GM23338 (cell line): ENCODE results near the gene HYAL2.

Source experiments
- CREB1 ChIP-seq: fragments of 250-450 bp; sonication (Bioruptor Pico); IDR thresholded peaks from 2 replicates; pipeline ENCODE4 v1.5.0; 2020; ENCODE audit warnings: low read depth, mild to moderate bottlenecking, moderate library complexity
- CTCF ChIP-seq, 2 experiments: fragments of 200-600 bp in 1 of 2; sonication (generic) in 1 of 2; conservative IDR thresholded peaks; 2 replicates each; pipeline versions ENCODE4 v1.5.1 to v1.6.1; 2016 to 2017; ENCODE audit warnings: antibody characterized with exemption in 2 of 2, low read depth in 2 of 2, mild to moderate bottlenecking in 2 of 2, moderate library complexity in 1 of 2
- ETS1 ChIP-seq: IDR thresholded peaks from 2 replicates; pipeline ENCODE4 v1.6.1; 2016; ENCODE audit warnings: antibody characterized with exemption
- EZH2 ChIP-seq: fragments of 200-600 bp; sonication (generic); IDR thresholded peaks from one replicate; pipeline ENCODE4 v1.8.0; 2017; ENCODE audit warnings: antibody characterized with exemption, mild to moderate bottlenecking, low read depth; ENCODE audit not compliant: unreplicated experiment
- EZH2phosphoT487 ChIP-seq: fragments of 200-600 bp; sonication (generic); IDR thresholded peaks from one replicate; pipeline ENCODE4 v1.8.1; 2018; ENCODE audit warnings: antibody characterized with exemption; ENCODE audit not compliant: unreplicated experiment
- JUNB ChIP-seq: IDR thresholded peaks from one replicate; pipeline ENCODE4 v1.6.1; 2016; ENCODE audit warnings: antibody characterized with exemption; ENCODE audit not compliant: unreplicated experiment
- NANOG ChIP-seq: IDR thresholded peaks from 2 replicates; pipeline ENCODE4 v1.6.1; 2016; ENCODE audit warnings: antibody characterized with exemption, borderline replicate concordance
- POLR2AphosphoS5 ChIP-seq: IDR thresholded peaks from 2 replicates; pipeline ENCODE4 v1.6.1; 2016; ENCODE audit warnings: antibody characterized with exemption, low read depth
- REST ChIP-seq: IDR thresholded peaks from one replicate; pipeline ENCODE4 v1.6.1; 2018; ENCODE audit warnings: antibody characterized with exemption; ENCODE audit not compliant: unreplicated experiment
- STAT1 ChIP-seq: IDR thresholded peaks from one replicate; pipeline ENCODE4 v1.6.1; 2016; ENCODE audit warnings: antibody characterized with exemption; ENCODE audit not compliant: unreplicated experiment
- ZNF331 ChIP-seq: fragments of 250-450 bp; sonication (Bioruptor Pico); IDR thresholded peaks from 2 replicates; pipeline ENCODE4 v1.5.0; 2020; ENCODE audit warnings: low read depth, mild to moderate bottlenecking, moderate library complexity
- TF ChIP-seq, protein P1 (sequence below): fragments of 250-450 bp; sonication (Bioruptor Pico); IDR thresholded peaks from 2 replicates; pipeline ENCODE4 v1.5.0; 2020; ENCODE audit warnings: mild to moderate bottlenecking, moderate library complexity

DNA sequence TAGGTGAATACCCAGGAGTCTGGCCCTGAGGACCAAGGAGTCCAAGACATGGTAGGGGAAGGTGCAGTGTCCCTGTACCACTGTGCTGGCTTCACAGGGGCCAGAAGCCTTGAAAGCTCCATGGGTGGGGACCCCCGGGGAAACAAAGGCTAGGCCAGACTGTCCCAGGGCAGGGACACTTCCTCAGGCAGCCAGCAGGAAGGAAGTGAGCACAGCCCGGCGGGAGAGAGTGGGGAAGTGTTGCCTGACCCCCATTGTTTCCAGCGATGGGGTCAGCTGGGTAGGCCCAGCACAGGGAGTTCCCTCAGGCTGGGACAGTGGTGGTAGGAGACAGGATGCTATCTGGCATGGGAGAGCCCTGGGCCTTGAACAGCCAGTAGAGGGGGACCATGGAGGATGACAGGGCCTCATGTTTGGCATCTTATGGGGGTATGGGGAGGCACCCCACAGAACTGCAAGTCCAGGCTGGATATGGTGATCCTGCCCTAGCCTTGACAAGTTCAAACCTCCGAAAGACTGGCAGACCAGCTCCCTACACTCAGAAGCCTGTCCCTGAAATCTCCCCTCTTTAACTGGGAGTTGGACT lies 1.2 kb upstream of the HYAL2 start:
- no peak for TF ChIP-seq STAT1
- no peak for TF ChIP-seq CTCF (conservative IDR thresholded peaks at IDR 0.05; ENCODE audit: low read depth in 2 of 2)
- no peak for TF ChIP-seq POLR2AphosphoS5
- TF ChIP-seq EZH2phosphoT487, result no peak
- no peak for TF ChIP-seq EZH2
- TF ChIP-seq JUNB, result no peak
- no peak for TF ChIP-seq REST
- TF ChIP-seq, protein P1, sequence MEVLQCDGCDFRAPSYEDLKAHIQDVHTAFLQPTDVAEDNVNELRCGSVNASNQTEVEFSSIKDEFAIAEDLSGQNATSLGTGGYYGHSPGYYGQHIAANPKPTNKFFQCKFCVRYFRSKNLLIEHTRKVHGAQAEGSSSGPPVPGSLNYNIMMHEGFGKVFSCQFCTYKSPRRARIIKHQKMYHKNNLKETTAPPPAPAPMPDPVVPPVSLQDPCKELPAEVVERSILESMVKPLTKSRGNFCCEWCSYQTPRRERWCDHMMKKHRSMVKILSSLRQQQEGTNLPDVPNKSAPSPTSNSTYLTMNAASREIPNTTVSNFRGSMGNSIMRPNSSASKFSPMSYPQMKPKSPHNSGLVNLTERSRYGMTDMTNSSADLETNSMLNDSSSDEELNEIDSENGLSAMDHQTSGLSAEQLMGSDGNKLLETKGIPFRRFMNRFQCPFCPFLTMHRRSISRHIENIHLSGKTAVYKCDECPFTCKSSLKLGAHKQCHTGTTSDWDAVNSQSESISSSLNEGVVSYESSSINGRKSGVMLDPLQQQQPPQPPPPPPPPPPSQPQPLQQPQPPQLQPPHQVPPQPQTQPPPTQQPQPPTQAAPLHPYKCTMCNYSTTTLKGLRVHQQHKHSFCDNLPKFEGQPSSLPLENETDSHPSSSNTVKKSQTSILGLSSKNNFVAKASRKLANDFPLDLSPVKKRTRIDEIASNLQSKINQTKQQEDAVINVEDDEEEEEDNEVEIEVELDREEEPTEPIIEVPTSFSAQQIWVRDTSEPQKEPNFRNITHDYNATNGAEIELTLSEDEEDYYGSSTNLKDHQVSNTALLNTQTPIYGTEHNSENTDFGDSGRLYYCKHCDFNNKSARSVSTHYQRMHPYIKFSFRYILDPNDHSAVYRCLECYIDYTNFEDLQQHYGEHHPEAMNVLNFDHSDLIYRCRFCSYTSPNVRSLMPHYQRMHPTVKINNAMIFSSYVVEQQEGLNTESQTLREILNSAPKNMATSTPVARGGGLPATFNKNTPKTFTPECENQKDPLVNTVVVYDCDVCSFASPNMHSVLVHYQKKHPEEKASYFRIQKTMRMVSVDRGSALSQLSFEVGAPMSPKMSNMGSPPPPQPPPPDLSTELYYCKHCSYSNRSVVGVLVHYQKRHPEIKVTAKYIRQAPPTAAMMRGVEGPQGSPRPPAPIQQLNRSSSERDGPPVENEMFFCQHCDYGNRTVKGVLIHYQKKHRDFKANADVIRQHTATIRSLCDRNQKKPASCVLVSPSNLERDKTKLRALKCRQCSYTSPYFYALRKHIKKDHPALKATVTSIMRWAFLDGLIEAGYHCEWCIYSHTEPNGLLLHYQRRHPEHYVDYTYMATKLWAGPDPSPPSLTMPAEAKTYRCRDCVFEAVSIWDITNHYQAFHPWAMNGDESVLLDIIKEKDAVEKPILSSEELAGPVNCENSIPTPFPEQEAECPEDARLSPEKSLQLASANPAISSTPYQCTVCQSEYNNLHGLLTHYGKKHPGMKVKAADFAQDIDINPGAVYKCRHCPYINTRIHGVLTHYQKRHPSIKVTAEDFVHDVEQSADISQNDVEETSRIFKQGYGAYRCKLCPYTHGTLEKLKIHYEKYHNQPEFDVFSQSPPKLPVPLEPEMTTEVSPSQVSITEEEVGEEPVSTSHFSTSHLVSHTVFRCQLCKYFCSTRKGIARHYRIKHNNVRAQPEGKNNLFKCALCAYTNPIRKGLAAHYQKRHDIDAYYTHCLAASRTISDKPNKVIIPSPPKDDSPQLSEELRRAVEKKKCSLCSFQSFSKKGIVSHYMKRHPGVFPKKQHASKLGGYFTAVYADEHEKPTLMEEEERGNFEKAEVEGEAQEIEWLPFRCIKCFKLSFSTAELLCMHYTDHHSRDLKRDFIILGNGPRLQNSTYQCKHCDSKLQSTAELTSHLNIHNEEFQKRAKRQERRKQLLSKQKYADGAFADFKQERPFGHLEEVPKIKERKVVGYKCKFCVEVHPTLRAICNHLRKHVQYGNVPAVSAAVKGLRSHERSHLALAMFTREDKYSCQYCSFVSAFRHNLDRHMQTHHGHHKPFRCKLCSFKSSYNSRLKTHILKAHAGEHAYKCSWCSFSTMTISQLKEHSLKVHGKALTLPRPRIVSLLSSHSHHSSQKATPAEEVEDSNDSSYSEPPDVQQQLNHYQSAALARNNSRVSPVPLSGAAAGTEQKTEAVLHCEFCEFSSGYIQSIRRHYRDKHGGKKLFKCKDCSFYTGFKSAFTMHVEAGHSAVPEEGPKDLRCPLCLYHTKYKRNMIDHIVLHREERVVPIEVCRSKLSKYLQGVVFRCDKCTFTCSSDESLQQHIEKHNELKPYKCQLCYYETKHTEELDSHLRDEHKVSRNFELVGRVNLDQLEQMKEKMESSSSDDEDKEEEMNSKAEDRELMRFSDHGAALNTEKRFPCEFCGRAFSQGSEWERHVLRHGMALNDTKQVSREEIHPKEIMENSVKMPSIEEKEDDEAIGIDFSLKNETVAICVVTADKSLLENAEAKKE, result no peak
- no peak for TF ChIP-seq ETS1
- TF ChIP-seq CREB1, result no peak
- TF ChIP-seq ZNF331 (CRISPR knock-in tag), result no peak
- no peak for TF ChIP-seq NANOG
